Measurements from ENCODE around the gene MAVS.

MAVS gene

GRCh38 chr20:3846740-3847428 is at the start of gene MAVS:
Gene MAVS, plus strand, starts transcription at chr20:3846834. Its CDS starts 7,791 bp downstream, at chr20:3854625.
- peak; percentile 74 to 83 for DNase-seq (ENCODE audit: low read depth in 1 of 2, low spot score in 1 of 2)

DNA sequence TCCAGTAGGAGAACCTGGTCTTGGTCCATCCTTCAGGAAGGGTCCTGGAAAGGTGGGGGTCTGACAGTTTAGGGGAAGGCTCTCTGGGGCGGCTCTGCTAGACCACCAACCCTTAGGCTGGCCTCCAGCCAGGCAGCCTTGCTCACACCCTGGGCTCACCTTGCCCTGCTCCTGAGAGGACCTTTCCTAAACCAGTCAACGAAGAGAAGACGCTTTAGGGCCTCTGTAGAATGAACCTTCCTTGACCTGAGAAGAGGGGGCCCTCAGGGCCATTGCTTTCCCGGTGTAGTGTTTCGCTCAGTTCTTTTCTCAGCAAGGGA is 49.4 kb upstream of the MAVS start:
- no peak for DNase-seq (ENCODE audit: low read depth in 1 of 2, low spot score in 1 of 2)

GRCh38 chr20:3797592-3798372 is 48.9 kb upstream of the MAVS start:
- no peak for DNase-seq (ENCODE audit: low read depth in 1 of 2, low spot score in 1 of 2)

DNA sequence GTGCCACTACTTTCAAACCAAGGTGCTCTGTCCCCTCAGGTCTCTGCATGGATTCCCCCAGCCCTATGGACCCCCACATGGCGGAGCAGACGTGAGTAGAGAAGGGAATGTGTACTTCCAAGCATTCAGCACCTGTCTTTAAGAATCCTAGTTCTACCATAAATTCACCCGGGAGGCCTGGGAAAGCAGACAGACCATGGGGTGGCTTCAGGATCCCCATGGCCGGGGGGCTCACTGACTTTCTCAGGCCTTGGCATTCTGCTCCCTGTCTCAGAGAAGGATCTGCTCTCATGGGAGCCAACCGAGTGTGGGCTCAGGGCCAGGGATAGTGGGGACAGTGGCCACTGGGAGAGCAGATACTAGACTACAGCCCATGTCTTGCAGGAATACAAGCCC is 48.3 kb upstream of the MAVS start:
- DNase-seq (ENCODE audit: low read depth in 1 of 2, low spot score in 1 of 2), result no peak

- DNase-seq (ENCODE audit: low read depth in 1 of 2, low spot score in 1 of 2), result no peak
These were observed 47.8 kb upstream of the MAVS start for GRCh38 chr20:3798908-3799248.

DNA sequence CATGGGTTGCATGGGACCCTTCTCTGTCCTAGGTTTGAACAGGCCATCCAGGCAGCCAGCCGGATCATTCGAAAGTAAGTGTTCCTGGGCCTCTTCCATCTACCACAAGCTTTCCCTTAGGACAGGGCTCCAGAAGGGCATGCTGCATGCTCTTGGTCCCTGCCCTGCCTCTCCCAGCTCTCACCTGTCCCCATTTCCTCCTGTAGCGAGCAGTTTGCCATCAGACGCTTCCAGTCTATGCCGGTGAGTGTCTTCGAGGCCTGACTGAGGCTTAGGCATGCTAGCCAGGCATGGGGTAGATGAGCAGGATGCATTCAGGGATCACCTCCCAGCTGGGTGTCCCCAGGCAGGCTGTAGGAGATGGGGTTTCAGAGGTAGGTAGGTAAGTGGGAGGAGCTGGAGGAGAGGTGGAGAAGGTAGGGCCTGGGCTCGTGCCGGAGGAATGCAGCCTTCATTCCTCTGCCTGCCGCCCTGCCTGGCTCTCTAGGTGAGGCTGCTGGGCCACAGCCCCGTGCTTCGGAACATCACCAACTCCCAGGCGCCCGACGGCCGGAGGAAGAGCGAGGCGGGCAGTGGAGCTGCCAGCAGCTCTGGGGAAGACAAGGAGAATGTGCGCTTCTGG is 46.3 kb upstream of the MAVS start:
- no peak for DNase-seq (ENCODE audit: low read depth in 1 of 2, low spot score in 1 of 2)

DNA sequence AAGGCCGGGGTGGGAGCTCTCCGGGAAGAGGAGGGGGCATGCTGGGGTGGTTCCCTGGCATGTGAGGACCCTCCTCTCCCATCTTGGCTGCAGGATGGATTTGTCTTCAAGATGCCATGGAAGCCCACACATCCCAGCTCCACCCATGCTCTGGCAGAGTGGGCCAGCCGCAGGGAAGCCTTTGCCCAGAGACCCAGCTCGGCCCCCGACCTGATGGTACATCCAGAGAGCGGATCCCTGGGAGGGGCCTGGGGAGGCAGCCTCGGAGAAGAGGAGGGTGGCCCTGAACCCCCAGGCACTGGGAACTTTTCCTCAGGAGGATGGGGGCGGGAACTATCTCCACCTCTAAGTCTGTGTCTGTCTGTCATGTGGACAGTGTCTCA is 45.8 kb upstream of the MAVS start:
- DNase-seq (ENCODE audit: low read depth in 1 of 2, low spot score in 1 of 2), result no peak

DNA sequence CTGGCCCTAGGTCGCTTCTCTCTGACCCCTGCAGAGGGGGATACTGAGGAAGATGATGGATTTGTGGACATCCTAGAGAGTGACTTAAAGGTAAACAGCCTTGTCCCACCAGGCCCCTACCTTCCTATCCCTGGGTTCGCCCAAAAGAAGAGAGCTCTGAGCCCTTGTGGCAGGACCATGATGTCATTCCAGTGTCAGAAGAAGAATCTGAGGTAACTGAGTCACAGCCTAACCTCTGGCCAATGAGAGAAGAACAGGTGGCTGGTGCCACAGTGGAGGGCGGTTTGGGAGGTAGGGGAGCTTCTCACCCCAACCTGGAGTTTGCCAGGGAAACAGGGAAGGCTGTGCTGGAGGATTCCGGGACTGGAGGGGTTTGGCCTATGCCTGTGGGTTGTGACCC is 45.3 kb upstream of the MAVS start:
- no peak for DNase-seq (ENCODE audit: low read depth in 1 of 2, low spot score in 1 of 2)

- DNase-seq (ENCODE audit: low read depth in 1 of 2, low spot score in 1 of 2), result no peak
These were observed 44.8 kb upstream of the MAVS start for GRCh38 chr20:3801846-3802245.

DNA sequence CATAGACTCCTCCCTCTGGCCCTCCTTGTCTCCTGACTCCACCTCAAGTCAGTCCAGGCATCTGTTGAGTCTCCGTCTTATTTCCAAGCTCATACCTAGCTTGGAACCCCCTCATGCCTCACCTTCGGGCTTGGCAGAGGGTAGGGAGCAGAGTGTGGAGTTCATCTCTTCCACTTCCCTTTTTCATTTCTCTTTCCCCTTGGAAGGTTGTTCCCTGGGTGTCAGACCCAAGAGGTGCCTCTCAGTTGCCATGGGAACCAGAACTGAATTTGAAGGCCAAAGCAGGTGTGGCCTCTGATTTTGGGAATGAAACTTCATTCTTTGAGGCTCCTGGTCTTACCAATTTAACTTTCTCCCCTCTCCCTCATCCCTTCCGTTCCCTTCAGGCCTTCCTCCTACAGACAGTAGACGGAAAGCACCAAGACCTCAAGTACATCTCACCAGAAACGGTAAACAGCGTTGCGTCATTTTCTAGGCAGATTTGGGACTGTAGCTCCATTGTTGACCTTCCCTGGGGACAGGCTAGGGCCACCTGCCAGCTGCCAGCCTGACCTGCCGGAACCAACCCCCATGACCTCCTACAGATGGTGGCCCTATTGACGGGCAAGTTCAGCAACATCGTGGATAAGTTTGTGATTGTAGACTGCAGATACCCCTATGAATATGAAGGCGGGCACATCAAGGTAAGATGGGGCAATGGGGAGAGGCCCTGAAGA is 44.0 kb upstream of the MAVS start:
- no peak for DNase-seq (ENCODE audit: low read depth in 1 of 2, low spot score in 1 of 2)

- DNase-seq (ENCODE audit: low read depth in 1 of 2, low spot score in 1 of 2), result no peak
These were observed 43.3 kb upstream of the MAVS start for GRCh38 chr20:3803289-3803688.

DNA sequence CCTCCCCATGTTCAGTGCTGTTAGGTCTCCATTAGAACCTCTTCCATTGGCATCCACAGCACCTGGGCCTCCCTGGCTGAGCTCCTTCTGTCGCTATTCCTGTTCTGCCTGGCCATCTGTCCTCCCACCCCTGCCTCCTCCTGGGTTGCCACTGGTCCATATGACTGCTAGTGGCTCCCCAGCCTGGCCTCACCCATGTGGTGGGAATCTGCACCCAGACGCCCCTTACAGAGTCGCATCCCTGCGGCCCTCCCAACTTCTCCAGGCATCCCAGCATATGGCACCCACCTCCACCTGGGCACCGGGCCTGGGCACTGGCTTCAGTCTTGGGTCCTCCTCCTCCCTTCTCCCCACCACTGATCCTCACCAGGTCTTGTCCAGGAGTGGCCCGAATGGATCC is 42.8 kb upstream of the MAVS start:
- DNase-seq (ENCODE audit: low read depth in 1 of 2, low spot score in 1 of 2), result no peak

GRCh38 chr20:3804254-3804751 is 42.3 kb upstream of the MAVS start:
- DNase-seq (ENCODE audit: low read depth in 1 of 2, low spot score in 1 of 2), result no peak

- DNase-seq (ENCODE audit: low read depth in 1 of 2, low spot score in 1 of 2), result no peak
These were observed 41.9 kb upstream of the MAVS start for GRCh38 chr20:3804781-3805180.

DNA sequence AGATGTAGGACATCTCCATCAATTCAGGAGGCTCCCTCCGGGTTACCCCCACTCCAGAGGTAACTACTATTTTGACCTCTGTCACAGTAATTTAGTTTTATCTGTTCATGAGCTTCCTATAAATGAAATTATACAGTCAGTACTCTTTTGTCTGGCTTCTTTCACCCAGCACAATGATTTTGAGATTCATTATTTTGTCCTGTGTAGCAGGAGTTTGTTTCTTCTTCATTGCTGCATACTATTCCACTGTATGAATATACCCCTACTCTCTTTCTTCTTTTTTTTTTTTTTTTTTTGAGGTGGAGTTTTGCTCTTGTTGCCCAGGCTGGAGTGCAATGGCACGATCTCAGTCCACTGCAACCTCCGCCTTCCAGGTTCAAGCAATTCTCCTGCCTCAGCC is 38.1 kb upstream of the MAVS start:
- DNase-seq (ENCODE audit: low read depth in 1 of 2, low spot score in 1 of 2), result no peak

DNA sequence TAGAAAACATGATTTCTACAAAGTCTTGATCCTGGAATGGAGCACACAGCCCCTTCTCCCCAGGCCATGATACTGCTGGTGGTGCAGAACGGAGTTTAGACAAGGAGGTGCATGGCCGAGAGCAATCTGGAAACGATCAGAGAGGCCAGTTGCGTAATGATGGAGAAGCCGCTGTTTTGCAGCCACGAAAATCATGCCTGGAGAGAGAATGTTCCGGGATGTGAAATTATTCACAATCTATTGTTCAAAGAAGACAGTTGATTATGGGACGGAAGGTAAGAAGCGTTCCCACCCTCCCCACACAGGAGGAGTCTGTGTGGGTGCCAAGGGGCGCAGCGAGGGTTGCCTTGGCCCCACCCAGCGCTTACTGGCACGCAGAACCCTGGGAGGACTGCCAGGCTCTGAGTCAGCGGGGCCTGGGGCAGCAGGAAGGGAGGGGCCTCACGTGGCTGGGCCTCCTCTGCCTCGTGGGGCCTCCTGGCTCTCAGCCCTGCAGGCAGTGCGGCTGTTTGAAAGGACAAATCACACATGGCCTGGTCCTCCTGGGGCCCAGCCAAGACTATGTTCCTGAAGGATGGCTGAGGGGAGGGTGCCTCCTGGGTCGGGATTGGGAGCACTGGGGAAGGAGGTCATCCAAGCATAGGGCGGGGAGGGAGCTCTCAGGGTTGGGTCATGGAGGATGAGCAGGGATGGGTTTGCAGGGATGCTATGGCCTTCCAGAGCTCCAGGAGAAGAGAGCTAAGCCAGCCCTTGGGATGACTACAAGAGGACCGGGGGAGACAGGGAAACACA is 35.0 kb upstream of the MAVS start:
- peak; percentile 85 to 89 for DNase-seq (ENCODE audit: low read depth in 1 of 2, low spot score in 1 of 2)

GRCh38 chr20:3812259-3812681 is 34.4 kb upstream of the MAVS start:
- no peak for DNase-seq (ENCODE audit: low read depth in 1 of 2, low spot score in 1 of 2)

DNA sequence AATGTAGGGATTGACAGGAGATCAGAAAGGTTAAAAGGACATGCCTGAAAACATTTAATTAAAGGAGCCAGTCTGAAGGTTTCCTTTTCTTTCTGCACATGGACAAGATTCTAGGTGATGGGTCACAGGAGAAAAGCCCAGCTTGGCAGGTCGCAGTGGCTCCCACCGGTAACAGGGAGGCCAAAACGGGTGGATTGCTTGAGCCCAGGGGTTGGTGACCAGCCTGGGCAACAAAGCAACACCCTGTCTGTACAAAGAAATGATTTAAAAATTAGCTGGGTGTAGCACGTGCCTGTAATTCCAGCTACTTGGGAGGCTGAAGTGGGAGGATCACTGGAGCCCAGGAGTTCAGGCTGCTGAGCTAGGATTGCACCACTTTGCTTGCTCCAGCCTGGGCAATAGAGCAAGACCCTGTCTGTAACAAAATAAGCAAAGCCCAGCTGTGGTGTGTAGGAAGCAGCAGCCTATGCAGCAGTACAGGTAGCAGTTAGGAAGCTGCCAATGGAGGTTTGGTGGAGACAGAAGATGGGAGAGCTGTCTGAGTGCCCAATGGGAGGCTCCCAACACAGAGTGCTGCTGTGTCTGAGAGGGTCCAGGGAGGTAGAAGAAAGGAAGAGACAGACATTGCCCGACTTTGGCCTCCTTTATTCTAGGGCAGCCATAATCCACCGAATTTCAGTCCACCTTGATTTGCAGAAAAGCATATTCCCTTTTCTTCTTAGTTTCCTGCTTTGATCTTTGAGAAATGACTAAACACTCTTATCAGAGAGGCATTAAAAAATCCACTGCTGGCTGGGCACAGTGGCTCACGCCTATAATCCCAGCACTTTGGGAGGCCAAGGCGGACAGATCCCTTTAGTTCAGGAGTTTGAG is 33.4 kb upstream of the MAVS start:
- DNase-seq (ENCODE audit: low read depth in 1 of 2, low spot score in 1 of 2), result no peak

DNA sequence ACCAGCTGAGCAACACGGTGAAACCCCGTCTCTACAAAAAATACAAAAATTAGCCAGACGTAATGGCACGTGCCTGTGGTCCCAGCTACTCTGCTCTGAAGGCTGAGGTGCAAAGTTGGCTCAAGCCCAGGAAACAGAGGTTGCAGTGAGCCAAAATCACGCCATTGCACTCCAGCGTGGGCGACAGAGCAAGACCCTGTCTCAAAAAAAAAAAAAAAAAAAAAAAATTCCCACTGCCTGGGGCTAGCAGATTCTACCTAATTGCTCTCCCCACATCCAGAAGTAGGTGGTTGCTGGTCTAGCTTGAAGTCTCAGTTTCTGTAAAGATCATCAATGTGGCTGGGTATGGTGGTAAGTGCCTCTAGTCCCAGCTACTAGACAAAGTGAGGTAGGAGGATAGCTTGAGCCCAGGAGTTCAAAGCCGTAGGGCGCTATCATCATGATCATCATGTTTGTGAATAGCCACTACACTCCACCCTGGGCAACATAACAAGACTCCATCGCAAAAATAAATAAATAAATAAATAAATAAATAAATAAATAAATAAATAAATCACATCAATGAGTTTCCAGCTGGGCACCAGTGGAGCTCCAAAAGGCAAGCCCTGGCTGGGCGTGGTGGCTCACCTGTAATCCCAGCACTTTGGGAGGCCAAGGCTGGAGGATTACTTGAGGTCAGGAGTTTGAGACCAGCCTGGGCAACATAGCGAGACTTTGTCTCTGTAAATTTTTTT is 32.6 kb upstream of the MAVS start:
- DNase-seq (ENCODE audit: low read depth in 1 of 2, low spot score in 1 of 2), result no peak
